NCI-H345 (cell line): ENCODE results near the gene ARF1.

Experiments used
- DNase-seq: peaks from one replicate; lab custom pipeline; 2025; lab: John Stamatoyannopoulos, UW

Gene ARF1

DNA sequence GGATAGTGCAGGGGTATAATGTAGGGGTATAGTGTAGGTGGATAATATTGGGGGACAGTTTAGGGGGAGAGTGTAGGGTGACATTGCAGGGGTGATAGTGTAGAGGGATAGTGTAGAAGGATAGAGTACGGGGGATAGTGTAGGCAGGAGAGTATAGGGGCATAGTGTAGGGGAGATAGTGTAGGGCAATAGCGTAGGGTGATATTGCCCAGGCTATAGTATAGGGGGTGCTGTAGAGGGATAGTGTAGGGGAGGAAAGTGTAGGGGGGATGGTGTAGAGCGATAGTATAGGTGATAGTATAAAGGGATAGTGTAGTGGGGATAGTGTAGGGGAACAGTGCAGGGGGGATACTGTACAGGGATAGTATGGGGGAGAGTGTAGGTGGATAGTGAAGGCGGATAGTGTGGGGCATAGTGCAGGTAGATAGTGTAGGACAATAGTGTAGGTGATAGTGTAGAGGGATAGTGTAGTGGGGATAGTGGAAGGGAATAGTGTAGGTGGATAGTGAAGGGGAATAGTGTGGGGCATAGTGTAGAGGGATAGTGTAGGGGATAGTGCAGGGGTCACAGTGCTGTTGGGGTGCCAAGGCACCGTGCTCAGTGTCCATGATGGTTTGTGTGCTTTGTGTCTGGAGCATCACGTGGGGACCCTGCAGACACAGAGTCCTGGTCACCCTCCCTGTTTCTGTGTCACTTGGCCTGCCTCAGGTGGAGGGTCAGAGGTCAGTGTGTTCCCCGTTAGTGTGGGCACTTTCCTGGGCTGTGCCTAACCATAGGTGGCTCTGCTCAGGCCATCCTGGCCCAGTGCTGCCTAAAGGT lies 10.5 kb upstream of the ARF1 start:
- no peak for DNase-seq

DNA sequence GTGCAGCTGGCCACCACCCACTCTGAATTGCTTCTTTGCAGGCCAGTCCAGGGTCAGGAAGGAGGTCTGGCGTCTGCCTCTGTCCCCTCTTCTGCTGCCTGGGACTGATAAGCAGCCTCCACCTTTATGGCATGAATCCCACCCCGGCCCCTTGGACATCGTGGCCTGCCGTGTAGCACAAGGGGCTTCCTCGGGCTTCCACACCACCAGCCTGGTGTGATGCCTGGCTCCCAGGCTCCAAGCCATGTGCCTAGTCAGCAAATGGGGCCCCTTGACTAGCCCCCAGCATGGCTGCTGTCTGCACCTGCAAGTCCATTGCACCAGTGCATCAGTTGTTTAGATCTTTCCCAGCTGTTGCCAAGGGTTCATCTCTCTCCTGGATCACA lies 9.9 kb upstream of the ARF1 start:
- no peak for DNase-seq

DNA sequence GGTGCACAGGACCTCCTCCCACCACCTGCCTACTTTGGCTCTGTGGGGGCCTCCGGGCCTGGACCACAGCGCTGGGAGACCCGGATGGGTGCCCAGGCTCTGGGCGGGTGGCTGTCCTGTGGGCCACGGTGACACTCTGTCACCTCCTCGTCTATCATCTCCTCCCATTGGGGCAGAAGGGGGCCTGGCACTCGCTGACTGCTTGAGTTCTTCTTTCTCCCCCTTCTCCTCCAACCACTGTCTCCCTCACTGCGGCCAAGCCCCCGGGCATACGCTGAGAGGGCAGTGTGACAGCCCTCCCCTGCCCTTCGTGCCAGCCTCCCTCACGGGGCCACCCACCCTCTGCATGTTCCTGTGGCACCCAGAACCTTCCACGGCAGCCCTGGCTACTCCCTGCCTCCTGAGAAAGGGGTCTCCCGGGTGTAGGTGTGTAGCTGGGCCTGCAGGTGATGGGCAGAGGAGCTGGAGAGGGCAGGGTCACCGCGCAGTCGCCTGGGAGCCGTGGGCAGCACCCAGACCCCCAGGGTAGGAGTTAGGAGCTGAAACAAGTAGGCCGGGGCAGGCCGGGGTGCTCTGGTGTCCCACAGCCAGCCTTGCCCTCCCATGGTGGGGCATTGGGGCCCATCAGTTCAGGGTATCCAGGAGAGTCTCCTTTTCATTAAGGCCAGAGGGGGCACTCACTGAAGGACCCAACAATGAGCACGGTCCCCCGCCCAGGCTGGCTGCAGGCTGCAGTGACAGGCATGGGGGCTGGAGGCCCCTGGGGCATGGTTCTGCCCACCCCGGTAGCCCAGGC lies 9.2 kb upstream of the ARF1 start:
- DNase-seq = no peak

DNA sequence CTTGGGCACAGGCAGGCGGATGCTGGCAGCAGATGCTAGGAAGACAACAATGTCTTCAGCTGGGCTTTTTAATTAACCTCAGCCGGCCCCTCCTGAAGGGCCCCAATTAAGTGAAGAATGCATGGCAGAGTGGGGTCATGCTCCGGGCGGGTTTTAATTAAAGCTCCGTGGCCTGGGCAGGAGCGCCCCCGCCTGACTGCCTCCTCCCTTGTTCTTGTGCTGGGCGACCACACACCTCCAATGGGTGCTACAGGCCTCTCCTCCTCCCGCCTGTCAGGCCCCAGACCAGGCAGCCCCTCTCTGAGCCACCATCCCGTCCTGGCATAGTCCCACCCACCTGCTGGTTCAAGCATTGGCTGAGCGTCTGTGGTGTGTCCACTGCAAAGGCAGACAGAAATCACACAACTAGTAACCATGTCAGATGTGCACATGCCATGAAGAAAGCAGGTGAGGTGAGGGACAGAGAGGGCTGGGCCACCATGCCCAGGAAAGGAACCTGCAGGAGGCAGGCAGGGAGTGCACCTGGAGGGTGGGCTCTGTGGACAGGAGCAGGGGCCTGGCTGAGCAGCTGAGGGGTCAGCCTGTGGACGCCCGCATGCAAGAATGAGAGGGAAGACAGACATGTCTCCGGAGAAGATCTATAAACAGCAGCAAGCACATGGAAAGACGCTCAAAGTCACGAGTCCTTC lies 8.5 kb upstream of the ARF1 start:
- DNase-seq = no peak

DNA sequence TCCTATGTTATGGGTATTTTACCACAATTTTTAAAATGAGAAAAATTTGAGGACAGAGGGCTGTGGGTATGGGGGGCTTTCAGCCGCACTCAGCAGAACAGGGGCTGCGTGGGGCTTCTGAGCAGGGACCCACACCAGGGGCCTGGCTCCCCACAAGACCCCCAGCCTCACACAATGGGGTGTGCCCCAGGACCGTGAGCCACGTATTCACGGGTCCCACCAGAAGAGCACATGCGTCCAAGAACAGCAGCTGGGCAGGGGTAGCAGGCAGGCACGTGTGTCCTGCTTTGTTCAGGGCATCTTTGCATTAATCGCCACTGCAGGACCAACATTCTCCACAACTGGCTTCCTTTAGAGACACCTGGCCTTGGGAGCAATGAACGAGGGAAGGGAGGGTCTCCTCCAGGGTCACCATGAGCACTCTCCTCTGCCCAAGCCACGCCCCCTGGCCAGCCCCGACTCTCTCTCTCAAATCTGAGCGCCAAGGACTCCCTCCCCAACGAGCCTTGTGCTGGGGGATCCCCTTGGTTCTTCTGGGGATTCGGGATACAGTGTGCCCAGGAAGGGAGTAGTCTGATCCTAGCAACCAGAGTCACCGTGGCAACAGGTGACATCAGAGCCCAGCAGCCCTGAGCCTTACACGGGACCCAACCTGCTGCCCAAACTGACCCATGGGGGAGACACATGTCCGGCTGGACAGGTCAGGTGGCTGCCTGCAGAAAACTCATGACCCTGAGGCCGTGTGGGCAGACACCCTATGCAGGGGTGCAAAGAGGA lies 7.4 kb upstream of the ARF1 start:
- no peak for DNase-seq

DNA sequence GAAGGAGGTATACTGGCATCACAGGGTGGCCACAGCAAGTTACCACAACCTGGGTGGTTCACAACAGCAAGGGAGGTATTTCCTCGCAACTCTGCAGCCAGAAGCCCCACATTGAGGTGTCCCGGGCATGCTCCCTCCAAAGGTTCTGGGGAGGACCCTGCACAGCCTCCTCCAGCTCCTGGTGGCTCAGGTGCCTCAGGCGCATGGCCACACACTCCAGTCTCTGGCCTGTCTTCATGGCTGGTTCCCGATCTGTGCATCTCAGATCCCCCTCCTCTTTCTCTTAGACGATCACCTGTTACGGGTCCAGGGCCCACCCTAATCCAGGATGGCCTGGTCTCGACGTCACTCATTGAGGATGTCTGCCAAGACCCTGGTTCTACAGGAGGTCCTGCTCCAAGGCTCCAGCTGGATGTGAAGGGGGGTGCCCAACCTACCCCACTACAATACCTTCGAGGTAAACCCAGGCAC lies 6.7 kb upstream of the ARF1 start:
- no peak for DNase-seq

DNA sequence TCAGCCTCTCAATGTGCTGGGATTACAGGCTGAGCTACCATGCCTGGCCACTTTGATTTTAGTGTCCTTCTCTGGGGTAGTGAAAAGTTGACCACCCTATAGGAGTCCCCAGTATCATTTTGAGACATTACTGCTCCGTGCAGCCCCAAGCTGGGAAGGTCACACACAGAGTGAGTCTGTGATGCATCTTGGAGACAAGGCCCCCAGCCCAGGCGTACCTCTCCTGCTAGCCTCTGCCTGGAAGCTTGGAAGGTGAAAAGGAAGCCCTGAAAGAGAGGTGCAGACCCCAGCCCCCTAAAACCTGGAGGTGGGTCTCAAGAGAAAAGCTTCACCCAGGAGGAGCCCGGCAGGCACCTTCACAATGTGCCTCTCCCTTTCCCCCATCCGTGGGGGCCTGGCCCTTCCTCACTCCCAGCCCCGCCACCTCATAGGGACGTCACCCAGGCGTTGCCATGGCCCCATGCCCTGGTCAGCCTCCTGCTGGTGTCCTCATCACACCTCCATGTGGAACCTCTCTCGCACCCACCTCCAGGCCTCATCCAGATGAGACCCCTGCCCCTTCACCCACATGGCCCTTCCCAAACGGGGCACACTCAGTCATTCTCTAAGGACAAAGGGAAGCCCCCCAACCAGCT lies 5.6 kb upstream of the ARF1 start:
- no peak for DNase-seq

DNA sequence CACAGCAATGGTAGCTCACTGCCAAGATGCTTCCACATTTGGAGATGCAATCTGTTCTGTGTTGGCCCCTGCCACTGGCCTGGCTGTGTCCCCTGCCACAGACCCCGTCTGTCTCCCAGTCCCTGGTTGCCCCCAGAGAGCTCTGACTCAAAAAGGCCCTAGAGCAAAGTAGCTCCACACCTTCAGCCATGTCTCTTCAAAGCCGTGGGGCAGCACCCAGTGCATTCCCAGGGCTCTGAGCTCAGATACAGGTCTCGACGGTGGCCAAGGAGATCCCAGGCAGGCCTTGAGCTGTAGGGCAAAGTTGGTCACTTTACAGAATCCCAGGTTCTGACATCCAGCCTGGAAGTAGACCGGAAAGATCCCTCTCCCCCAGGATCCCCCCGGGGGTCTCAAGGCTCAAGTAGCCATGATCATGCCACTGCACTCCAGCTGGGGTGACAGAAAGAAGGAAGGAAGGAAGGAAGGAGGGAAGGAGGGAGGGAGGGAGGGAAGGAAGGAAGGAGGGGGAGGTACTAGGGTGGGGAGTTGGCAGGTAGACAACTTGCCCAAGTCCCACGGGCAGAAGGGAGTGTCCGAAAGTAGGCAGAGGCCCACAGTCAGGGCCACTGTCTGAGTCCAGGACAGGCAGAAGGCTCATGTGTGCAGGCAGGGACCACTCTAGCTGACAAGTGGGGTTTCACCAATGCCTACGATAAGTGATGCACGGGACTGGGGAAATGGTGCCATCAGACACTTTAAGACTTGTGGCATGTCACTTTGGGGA lies 4.8 kb upstream of the ARF1 start:
- DNase-seq = no peak

DNA sequence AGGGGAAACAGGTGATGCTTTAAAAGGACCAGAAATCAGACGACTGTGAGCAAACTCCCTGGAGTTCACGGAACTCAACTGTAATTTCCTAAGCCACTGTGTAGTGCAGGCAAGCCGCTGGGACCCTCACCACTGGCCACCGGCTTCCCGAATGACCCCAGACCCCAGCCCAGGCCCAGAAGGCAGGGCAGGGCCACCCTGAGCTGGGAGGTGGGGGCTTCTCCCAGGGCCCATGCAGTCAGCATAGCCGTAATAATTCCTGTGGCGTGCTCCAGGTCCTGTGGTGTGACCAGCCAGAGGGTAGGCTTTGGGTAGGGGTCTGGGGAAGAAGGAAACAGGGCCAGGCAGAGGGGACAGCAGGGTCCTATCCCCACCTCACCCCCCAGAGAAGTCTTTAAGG lies 3.5 kb upstream of the ARF1 start:
- no peak for DNase-seq

DNA sequence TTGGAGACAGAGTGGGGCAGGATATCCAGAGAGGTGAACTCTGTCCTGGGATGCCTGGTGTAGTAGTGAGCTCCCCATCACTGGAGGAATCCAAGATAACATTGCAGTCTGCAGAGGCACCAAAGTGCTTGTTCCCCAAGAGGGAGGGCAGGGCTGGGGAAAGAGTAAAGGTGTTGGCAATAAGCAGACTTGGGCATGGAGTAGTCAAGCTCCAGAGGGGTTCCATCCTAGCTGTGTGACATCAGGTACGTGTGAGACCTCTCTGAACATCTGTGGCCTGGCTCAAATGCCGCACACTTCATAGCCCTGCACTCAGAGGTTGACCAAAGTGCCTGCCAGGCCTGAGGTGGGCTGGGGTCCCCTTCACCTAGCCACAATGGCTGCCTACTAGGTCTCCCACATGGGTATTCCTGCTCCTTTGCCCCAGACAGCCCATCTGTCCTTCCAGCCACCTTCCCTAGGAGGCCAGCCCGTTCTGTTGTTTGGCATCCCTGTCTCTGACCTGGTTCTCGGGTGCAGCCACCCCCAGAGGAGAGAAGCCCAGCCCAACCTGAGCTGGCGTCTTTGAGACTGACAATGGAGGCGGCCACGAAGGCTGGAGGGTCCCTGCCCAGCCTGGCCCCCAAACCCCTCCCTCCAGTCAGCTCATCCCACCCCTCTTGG lies 2.8 kb upstream of the ARF1 start:
- no peak for DNase-seq

DNA sequence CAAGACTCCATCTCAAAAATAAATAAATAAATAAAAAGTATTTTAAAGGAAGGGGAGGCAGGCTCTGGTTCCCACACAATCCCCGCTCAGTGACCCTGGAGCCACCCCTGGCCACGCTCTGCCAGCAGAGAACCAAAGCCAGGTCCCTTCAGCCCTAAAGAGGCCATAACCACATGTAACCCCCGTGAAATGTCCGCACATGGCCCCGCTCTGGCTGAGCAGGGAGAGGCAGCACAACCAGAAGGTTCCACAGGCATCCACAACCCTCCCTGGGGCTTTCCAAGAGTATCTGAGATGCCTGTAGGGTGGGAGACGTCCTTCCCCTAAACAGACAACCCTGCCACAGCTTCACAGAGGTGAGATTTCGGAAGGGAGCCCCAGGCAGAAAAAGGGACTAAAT lies 1.4 kb upstream of the ARF1 start:
- DNase-seq = no peak

DNA sequence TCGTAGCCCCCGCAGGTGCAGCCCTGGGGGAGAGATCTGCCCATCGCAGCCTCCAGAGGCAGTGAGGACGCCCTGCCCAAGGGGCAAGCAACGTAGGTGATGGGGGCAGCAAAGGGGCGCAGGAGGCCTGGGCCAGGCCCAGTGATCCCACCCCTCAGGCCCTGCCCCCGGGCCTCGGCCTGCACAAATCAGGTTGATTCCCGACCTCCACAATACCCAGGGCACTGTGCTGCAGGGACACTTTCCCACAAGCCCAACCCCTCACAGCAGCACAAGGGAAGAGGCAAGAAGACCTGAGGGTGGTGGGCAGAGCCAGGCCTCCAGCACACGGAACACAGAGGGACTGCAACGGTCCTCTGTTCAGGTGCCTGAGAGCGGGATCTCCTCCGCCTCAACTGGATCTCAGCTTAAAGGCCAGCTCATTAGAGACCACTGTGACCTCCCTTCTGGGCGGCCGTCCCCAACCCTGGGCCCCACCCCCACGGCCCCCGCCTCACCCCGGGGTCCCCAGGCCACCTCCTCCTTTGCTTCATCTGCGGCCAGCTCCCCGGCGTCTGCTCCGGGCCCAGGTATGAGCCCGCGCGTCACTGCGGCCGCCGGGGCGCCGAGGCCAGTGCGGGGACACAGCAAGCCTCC lies 812 bp upstream of the ARF1 start:
- DNase-seq = no peak

DNA sequence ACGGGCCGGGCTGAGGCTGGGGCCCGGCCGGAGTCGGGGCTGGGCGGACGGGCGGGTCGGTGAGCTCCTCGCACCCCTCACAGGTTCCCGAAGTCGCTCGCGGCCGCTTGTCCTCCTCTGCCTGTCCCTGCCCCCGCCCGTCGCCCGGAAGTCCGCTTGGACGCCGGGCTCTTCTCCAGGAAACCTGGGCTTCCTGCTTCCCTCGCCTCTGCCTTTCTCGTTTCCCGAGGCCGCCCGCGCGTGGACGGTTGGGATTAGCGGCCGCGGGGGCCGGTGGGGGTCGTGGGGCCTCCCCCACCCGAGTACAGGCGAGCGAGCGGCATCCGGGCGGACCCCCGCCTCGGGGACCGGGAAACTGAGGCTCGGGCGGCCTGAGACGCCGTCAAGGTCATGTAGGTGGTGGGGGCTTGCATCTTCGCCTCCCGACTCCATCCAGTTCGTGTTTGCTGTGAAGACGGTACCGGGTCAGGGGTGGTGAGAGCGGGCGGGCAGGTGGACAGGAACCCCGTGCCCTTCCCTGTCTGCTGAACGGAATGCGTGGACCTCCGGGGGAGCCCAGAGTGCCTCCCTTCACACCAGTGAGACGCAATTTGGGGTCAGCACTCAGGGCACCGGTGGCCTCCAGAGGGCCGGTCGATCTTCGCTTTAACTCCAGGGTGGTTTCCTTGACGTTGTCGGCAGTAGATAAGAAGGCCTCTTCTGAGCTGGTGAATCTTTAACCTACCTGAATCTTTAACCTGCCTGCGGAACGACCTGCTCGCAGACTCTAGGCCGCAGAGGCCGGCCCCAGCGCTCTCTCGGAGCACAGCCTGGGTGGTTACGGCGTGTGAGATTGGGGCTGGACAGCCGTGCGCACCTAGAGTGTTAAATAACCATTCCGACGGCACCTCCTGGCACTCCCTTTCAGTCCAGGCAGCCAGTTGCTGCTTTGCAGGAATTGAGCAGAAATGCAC lies 686 bp downstream of the ARF1 start:
- DNase-seq = peak; percentile 25

DNA sequence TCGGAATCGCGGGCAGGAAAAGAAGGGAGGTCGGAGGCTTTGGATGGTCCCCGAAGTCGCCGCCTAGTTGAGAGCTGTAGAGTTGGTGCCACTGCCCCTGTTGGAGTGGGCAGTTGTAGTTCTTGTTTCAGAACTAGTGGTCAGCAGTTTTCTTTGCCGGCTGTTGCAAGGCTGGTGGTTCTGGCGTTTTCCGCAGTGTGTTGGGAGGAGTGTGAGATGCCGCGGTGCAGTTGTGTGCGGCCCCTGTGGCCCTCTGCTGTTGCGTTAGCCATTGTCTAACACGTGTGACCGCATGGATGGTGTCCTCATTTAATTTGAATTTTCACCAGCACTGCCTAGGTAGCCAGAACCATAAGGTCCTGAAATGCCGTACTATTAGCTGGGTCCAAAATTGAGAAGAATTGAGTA lies 1.4 kb downstream of the ARF1 start:
- no peak for DNase-seq

DNA sequence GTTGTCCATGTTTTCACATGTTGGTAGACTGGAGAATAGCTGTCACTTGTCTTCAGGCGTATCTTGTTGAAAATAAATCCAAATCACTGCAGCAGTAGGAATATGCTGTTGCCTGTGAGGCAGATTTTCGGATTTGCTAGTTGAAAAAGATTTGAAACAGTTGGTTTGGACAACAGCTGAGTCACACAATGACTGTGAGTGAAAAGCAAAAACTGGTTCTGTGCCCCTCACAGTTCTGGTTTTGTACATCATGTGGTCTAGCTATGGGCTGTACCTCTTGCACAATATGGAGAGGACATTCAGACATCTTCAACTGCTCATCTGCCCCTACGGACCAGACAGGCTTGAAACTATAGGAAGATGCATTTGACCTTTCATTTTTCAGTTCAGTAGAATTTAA lies 1.8 kb downstream of the ARF1 start:
- no peak for DNase-seq

DNA sequence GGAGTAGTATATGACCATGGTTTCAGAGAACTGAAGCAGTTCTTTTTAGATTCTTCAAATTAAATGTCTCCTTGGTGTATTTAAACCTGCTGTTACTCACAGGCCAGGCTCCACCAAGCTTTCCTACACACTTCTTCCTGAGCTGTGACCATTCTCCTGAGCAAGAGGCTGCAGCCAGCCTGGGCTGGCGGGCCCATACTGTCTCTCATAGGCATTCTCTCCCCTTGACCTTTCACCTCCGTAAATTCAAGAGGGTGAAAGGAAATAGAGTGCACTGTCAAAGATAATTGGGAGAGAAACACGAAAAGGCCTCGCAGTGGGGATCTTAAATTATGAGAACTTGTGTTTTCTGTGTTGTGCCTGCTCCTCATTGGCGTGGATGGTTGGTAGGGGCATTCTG lies 2.3 kb downstream of the ARF1 start:
- no peak for DNase-seq

DNA sequence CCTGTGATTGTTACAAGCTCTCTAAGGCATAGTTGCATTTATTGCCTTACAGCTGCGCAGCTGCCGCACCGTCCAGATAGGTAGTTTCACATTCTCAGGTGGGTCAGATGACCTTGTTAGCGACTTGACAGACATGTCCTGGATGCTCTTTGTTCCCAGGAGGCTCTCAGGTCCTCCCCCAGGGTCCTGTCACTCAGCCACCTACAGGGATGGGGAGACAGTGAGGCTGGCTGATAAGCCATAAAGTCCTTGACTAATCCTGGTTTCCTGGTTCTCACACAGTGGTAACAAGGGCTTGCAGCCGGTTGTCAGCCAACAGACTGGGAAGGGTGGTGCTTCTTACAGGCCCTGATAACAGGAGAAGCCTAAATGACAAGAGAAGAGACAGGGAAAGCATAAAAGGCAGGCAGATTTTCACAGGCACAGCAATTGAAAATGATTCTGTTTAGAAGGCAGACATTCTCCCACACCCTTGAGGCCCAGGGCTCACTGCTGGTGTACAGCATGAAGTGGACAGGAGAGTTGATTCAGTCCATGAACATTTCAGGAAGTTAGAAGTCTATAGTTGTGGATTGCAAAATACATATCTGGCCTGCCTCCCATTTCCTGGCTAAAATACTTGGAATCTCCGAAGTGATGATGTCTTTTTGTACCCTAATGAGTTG lies 2.9 kb downstream of the ARF1 start:
- DNase-seq = no peak

DNA sequence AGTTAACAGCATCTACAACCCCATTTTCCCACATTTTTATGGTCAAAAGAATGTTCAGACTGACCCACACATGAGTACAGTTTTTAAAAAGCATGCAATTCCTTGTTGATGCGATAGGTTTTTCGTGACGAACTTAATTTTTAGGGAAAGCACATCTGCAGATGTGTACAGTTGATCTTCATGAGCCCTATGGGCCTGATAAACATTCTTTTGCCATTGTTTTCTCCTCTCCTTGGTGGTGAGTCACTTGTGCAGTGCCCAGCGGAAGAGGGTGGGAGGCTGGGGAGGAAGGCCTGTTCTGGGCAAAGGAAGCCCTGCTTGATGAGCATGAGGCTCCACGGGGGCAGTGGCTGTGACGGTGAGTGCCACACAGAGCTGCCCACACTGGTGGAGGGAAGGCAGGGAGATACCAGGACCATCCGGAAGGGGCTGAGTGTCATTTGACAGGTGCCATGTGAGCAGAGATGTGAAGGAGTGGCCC lies 5.3 kb downstream of the ARF1 start:
- DNase-seq = no peak
